Measurements from ENCODE around the gene TRAFD1. TPM values are rescaled to one million over a fixed set of nuclear protein-coding genes. Genes with fewer than 3 reads are reported as not detected.

The TRAFD1 gene
- total and polyA plus RNA-seq, 3 donors from 2014 or later, result 46.6 to 77.3 (median 53.6) TPM

DNA sequence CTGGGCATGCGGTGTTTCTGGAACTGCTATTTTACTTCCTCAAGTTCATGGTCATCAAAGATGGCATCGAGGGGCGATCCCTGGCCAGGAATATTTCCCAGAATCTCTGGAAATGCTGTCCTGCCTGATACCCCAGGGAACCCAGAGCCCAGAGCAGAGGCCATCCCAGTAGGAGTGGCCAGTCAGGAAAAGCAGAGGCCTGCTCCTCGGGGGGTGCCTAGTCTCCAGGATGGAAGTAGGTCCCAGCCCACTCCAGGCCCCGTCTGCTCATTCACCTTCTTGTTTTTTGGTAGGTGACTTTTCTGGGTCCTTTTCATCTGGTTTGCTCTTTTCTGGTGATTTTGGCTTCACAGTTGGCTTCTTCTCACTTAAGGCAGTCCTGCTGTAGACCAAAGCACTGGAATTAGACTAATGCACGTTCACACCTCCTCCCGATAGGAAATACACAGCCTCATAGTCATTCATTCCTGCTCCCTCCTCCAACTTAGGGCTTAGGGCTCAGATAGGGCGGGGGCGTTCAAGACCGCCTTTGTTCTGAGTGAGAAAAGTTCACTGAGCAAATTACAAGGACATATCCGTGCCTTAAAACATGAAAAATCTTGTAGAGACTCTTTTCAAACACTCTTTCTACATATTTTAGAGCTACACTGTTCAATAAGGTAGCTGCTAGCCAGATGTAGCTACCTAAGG lies 51.1 kb downstream of the TRAFD1 start:
- 77 to 86% methylated on average over 11 of the region's 11 CpGs for WGBS, 2 donors
- intact Hi-C loops (cut with DNase I; ENCODE audit: low total_unique reads), result no loop called here
- Histone ChIP-seq H3K27ac (no peak overlapping the region), H3K27me3 (no peaks in the 10 kb centered on the region), H3K4me1 (no peaks in the 10 kb centered on the region), H3K36me3 (ENCODE audit: low read depth, missing control alignments) (no peaks in the 10 kb centered on the region), H3K9me3 (no peaks in the 10 kb centered on the region), H3K4me3 (no peak overlapping the region)
- TF ChIP-seq, protein P1, sequence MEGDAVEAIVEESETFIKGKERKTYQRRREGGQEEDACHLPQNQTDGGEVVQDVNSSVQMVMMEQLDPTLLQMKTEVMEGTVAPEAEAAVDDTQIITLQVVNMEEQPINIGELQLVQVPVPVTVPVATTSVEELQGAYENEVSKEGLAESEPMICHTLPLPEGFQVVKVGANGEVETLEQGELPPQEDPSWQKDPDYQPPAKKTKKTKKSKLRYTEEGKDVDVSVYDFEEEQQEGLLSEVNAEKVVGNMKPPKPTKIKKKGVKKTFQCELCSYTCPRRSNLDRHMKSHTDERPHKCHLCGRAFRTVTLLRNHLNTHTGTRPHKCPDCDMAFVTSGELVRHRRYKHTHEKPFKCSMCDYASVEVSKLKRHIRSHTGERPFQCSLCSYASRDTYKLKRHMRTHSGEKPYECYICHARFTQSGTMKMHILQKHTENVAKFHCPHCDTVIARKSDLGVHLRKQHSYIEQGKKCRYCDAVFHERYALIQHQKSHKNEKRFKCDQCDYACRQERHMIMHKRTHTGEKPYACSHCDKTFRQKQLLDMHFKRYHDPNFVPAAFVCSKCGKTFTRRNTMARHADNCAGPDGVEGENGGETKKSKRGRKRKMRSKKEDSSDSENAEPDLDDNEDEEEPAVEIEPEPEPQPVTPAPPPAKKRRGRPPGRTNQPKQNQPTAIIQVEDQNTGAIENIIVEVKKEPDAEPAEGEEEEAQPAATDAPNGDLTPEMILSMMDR (IDR thresholded peaks at IDR 0.05), result no peak
- no peak for TF ChIP-seq POLR2A (IDR thresholded peaks at IDR 0.05)
- no peak for DNase-seq

DNA sequence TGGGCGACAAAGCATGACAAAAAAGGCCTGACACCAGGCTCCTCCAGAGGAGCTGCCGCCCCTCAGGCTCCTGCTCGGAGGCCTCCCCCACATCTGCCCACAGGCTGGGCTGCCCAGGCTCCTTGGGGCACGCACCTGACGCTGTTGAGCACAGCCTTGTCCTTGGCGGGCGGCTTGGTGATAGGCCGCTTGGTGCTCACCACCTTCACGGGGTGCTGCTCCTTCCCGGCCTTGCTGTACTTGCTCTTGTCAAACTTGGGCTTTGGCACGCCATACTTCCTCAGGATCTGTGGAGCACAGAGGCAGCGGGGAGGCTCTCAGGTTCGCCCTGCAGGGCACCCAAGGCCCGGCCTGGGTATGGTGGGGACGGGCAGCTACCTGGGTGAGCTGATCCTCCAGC lies 53.4 kb downstream of the TRAFD1 start:
- H3K36me3 ChIP-seq (ENCODE audit: low read depth, missing control alignments), result no peaks in the 10 kb centered on the region
- H3K4me1 ChIP-seq, result peaks cover 8% of the 10 kb centered on the region
- 88 to 93% methylated on average over 8 to 15 of the region's 15 CpGs for WGBS, 2 donors
- DNase-seq, result no peak
- TF ChIP-seq, protein P1 (IDR thresholded peaks at IDR 0.05), result no peak
- no peak for TF ChIP-seq POLR2A (IDR thresholded peaks at IDR 0.05)
- intact Hi-C loops (cut with DNase I; ENCODE audit: low total_unique reads), result no loop called here
- no peak overlapping the region for H3K4me3 ChIP-seq
- H3K27me3 ChIP-seq, result no peaks in the 10 kb centered on the region
- no peak overlapping the region for H3K27ac ChIP-seq
- H3K9me3 ChIP-seq, result no peaks in the 10 kb centered on the region

GRCh38 chr12:112179341-112179740 lies 54.0 kb downstream of the TRAFD1 start:
- intact Hi-C loops (cut with DNase I; ENCODE audit: low total_unique reads), result no loop called here
- Histone ChIP-seq H3K4me3 (no peak overlapping the region), H3K27me3 (no peaks in the 10 kb centered on the region), H3K27ac (no peak overlapping the region), H3K36me3 (ENCODE audit: low read depth, missing control alignments) (no peaks in the 10 kb centered on the region), H3K9me3 (no peaks in the 10 kb centered on the region), H3K4me1 (peaks cover 8% of the 10 kb centered on the region)
- TF ChIP-seq POLR2A (IDR thresholded peaks at IDR 0.05), result no peak
- TF ChIP-seq, protein P1 (IDR thresholded peaks at IDR 0.05), result no peak
- DNase-seq, result no peak
- WGBS, 2 donors, result 92% methylated on average over 9 to 11 of the region's 11 CpGs

- Histone ChIP-seq H3K4me1 (peaks cover 8% of the 10 kb centered on the region), H3K36me3 (ENCODE audit: low read depth, missing control alignments) (no peaks in the 10 kb centered on the region), H3K9me3 (no peaks in the 10 kb centered on the region), H3K4me3 (no peak overlapping the region), H3K27ac (no peak overlapping the region), H3K27me3 (no peaks in the 10 kb centered on the region)
- intact Hi-C loops (cut with DNase I; ENCODE audit: low total_unique reads), result no loop called here
- 80 to 89% methylated on average over 2 of the region's 2 CpGs for WGBS, 2 donors
- TF ChIP-seq POLR2A (IDR thresholded peaks at IDR 0.05), result no peak
- TF ChIP-seq, protein P1 (IDR thresholded peaks at IDR 0.05), result no peak
- no peak for DNase-seq
Observed at GRCh38 chr12:112179916-112180315, 54.6 kb downstream of the TRAFD1 start.

DNA sequence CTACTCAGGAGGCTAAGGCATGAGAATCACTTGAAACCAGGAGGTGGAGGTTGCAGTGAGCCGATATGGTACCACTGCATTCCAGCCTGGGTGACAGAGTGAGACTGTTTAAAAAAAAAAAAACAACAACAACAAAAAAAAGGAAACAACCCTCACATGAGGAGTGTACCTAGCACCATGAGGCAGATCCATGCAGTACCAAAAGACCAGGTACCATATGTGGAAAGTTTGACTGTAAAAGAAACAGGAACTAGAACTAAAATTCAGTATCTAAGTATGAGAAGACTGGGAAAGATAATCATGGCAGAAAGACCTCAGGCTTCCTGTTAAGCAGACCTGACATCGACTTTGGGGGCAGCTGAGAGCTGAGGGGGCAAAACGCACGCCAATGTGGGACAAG lies 55.1 kb downstream of the TRAFD1 start:
- Histone ChIP-seq H3K27ac (no peak overlapping the region), H3K4me1 (peaks cover 10% of the 10 kb centered on the region), H3K36me3 (ENCODE audit: low read depth, missing control alignments) (no peaks in the 10 kb centered on the region), H3K27me3 (no peaks in the 10 kb centered on the region), H3K9me3 (no peaks in the 10 kb centered on the region), H3K4me3 (no peak overlapping the region)
- 93 to 95% methylated on average over 4 of the region's 4 CpGs for WGBS, 2 donors
- intact Hi-C loops (cut with DNase I; ENCODE audit: low total_unique reads), result no loop called here
- TF ChIP-seq, protein P1 (IDR thresholded peaks at IDR 0.05), result no peak
- TF ChIP-seq POLR2A (IDR thresholded peaks at IDR 0.05), result no peak
- no peak for DNase-seq
